B cell (primary cell): Measurements from ENCODE around the gene WBP1L. TPM values are rescaled to one million over a fixed set of nuclear protein-coding genes. Genes with fewer than 3 reads are reported as not detected.

Experiments used
- ATAC-seq: fragments of 200-7000 bp; cut with Tn5 transposase; one replicate; pipeline ENCODE4 v1.10.0; 2021; ENCODE audit warnings: low read depth, mild to moderate bottlenecking, moderate number of reproducible peaks, moderate library complexity
- CTCF ChIA-PET: fragments of 350-600 bp; sonication (Branson Sonifier 250); formaldehyde crosslinking; loops from one replicate; lab custom pipeline; 2021; ENCODE audit warnings: antibody characterized with exemption, inconsistent platforms; lab: Charles Lee
- POLR2A ChIA-PET: fragments of 350-600 bp; sonication (Branson Sonifier 250); formaldehyde crosslinking; loops from one replicate; lab custom pipeline; 2021; ENCODE audit warnings: antibody characterized with exemption; lab: Charles Lee
- DNase-seq: peaks from one replicate; pipeline ENCODE4 v3.0.0; 2013
- H2AFZ ChIP-seq: 2 replicates; pipeline ENCODE4 v1.6.1; 2012; ENCODE audit warnings: mild to moderate bottlenecking, low read depth, low read length; ENCODE audit not compliant: insufficient read depth, poor library complexity, severe bottlenecking
- H3K27ac ChIP-seq, 2 donors: 1 replicate in 1 of 2; 2 replicates in 1 of 2; pipeline ENCODE4 v1.5.1; 2012 to 2013; ENCODE audit warnings: low read length in 2 of 2, mild to moderate bottlenecking in 2 of 2, moderate library complexity in 1 of 2
- H3K27me3 ChIP-seq, 4 experiments: fragments of 200-600 bp in 1 of 4; sonication (generic) in 1 of 4; replicated peaks in 1 of 4; 1 replicate in 2 of 4; 2 replicates in 2 of 4; pipeline versions ENCODE4 v1.6.1 to v1.7.0; 2013 to 2016; ENCODE audit warnings: low read length in 3 of 4, mild to moderate bottlenecking in 2 of 4, mixed read lengths in 1 of 4, moderate library complexity in 1 of 4; ENCODE audit not compliant: insufficient read depth in 4 of 4, control insufficient read depth in 3 of 4; ENCODE audit errors: control extremely low read depth in 1 of 4
- H3K36me3 ChIP-seq, 2 experiments: replicated peaks in 1 of 2; 1 replicate in 1 of 2; 2 replicates in 1 of 2; pipeline versions ENCODE4 v1.6.1 to v1.7.1; 2013; ENCODE audit warnings: low read length in 1 of 2; ENCODE audit not compliant: insufficient read depth in 2 of 2, control insufficient read depth in 1 of 2; ENCODE audit errors: control extremely low read depth in 1 of 2, extremely low read depth in 1 of 2
- H3K4me1 ChIP-seq, 2 donors: fragments of 200-600 bp in 1 of 2; sonication (generic) in 1 of 2; 1 replicate in 1 of 2; 2 replicates in 1 of 2; pipeline versions ENCODE4 v1.5.1 to v1.6.1; 2013 to 2017; ENCODE audit warnings: low read length in 2 of 2; ENCODE audit not compliant: control insufficient read depth in 2 of 2, insufficient read depth in 2 of 2
- H3K4me2 ChIP-seq: replicated peaks from 2 replicates; pipeline ENCODE3; 2012; ENCODE audit warnings: mild to moderate bottlenecking, low read depth, low read length; ENCODE audit not compliant: poor library complexity, severe bottlenecking
- H3K4me3 ChIP-seq, 5 experiments: fragments of 200-600 bp in 1 of 5; sonication (generic) in 1 of 5; 1 replicate in 3 of 5; 2 replicates in 2 of 5; pipeline versions ENCODE4 v1.5.1 to v1.7.0; 2011 to 2016; ENCODE audit warnings: low read length in 4 of 5, mild to moderate bottlenecking in 4 of 5, low read depth in 2 of 5, control low read depth in 1 of 5, moderate library complexity in 1 of 5; ENCODE audit not compliant: insufficient read depth in 1 of 5; ENCODE audit errors: control extremely low read depth in 1 of 5, extremely low read depth in 1 of 5
- H3K79me2 ChIP-seq: fragments of 200-600 bp; sonication (generic); one replicate; pipeline ENCODE4 v1.6.0; 2016; ENCODE audit warnings: low read length; ENCODE audit not compliant: control insufficient read depth, insufficient read depth
- H3K9ac ChIP-seq: fragments of 200-600 bp; sonication (generic); 2 replicates; pipeline ENCODE4 v1.6.1; 2017; ENCODE audit warnings: mild to moderate bottlenecking, low read length, moderate library complexity
- H3K9me3 ChIP-seq, 3 donors: one replicate each; pipeline versions ENCODE4 v1.6.1 to v1.7.1; 2013; ENCODE audit warnings: low read length in 2 of 3; ENCODE audit not compliant: control insufficient read depth in 2 of 3, insufficient read depth in 1 of 3; ENCODE audit errors: control extremely low read depth in 1 of 3
- H4K20me1 ChIP-seq: 2 replicates; pipeline ENCODE4 v1.6.0; 2012; ENCODE audit warnings: mild to moderate bottlenecking, low read length; ENCODE audit not compliant: insufficient read depth, control insufficient read depth, poor library complexity, severe bottlenecking
- H3K27ac Mint-ChIP-seq: one replicate; pipeline ENCODE4 v1.8.0; 2021; ENCODE audit warnings: mixed read lengths
- H3K27me3 Mint-ChIP-seq: one replicate; pipeline ENCODE4 v1.8.0; 2021; ENCODE audit warnings: mixed read lengths
- H3K4me1 Mint-ChIP-seq: one replicate; pipeline ENCODE4 v1.8.0; 2021; ENCODE audit warnings: mixed read lengths
- H3K4me3 Mint-ChIP-seq: one replicate; pipeline ENCODE4 v1.8.0; 2021; ENCODE audit warnings: mixed read lengths
- H3K9me3 Mint-ChIP-seq: one replicate; pipeline ENCODE4 v1.8.0; 2022; ENCODE audit warnings: mixed read lengths; ENCODE audit not compliant: insufficient read depth
- CTCF ChIP-seq: fragments of 200-600 bp; IDR thresholded peaks from one replicate; pipeline ENCODE4 v1.8.0; 2022; ENCODE audit warnings: antibody characterized with exemption, mild to moderate bottlenecking
- EZH2 ChIP-seq: IDR thresholded peaks from 2 replicates; pipeline ENCODE4 v1.6.1; 2012; ENCODE audit warnings: borderline replicate concordance, low read depth, mild to moderate bottlenecking, moderate library complexity, low read length; ENCODE audit not compliant: insufficient read depth, poor library complexity, severe bottlenecking
- WGBS: methylation state at CpG from one replicate; pipeline ENCODE4 v1.1.5; 2013; ENCODE audit warnings: missing lambda C conversion rate; ENCODE audit not compliant: insufficient coverage; 5-methylcytosine and 5-hydroxymethylcytosine counted together
- intact Hi-C: fragments of 100-400 bp; cut with micrococcal nuclease; formaldehyde crosslinking; loops from one replicate; pipeline ENCODE4 v1.10.0; 2022
- polyA plus RNA-seq: library from polyadenylated mRNA; depleted of rRNA; stranded (reverse); fragments of >200 nt; gene quantifications from 2 replicates; pipeline ENCODE4 v1.2.3, GENCODE V29; 2012
- total RNA-seq, 2 donors: library from RNA; stranded (reverse); fragments of 120-200 nt in 1 of 2; gene quantifications; 1 replicate in 1 of 2; 2 replicates in 1 of 2; pipeline versions ENCODE4 v1.2.3 to v1.2.4, GENCODE V29; 2013 to 2022

WBP1L gene
- total and polyA plus RNA-seq, 2 donors (not counting 1 experiment from before 2014, with no cell fraction given), result 14.3 to 43.2 TPM

- Histone ChIP-seq H3K36me3 (no peaks in the 10 kb centered on the region), H2AFZ (no peak overlapping the region), H3K4me1 (no peaks in the 10 kb centered on the region), H3K9ac (no peak overlapping the region), H3K4me2 (no peak overlapping the region), H3K9me3 (no peaks in the 10 kb centered on the region), H3K27ac (no peak overlapping the region), H3K4me3 (no peak overlapping the region), H3K27me3 (no peaks in the 10 kb centered on the region), H4K20me1 (no peaks in the 10 kb centered on the region), H3K79me2 (no peaks in the 10 kb centered on the region)
- Mint-ChIP-seq H3K27me3 (no peaks in the 10 kb centered on the region), H3K4me1 (no peaks in the 10 kb centered on the region), H3K27ac (no peak overlapping the region), H3K9me3 (no peaks in the 10 kb centered on the region), H3K4me3 (no peak overlapping the region)
- intact Hi-C loops, result no loop called here
- DNase-seq (no peak), ATAC-seq (no peak)
- WGBS, result 98% methylated on average over 7 of the region's 9 CpGs
- TF ChIP-seq EZH2, result no peak
- POLR2A ChIA-PET, result no interaction called here
- CTCF ChIA-PET, result interaction anchor here (0.6 kb wide), 1 partner anchor 91 kb away, joined by 3 read pairs; no protein-coding TSS in a partner anchor
Measured at GRCh38 chr10:102826148-102826796, 82.5 kb downstream of the WBP1L start.

- H3K9me3 ChIP-seq, result no peaks in the 10 kb centered on the region
- no peak for ATAC-seq
- no peak overlapping the region for H2AFZ ChIP-seq
- H3K4me1 ChIP-seq, result no peaks in the 10 kb centered on the region
- no peak for DNase-seq
- Mint-ChIP-seq H3K9me3 (no peaks in the 10 kb centered on the region), H3K27ac (no peak overlapping the region), H3K27me3 (no peaks in the 10 kb centered on the region), H3K4me1 (no peaks in the 10 kb centered on the region), H3K4me3 (no peak overlapping the region)
- POLR2A ChIA-PET, result no interaction called here
- no peak overlapping the region for H3K4me3 ChIP-seq
- WGBS, result 75% methylated on average over 2 of the region's 5 CpGs
- H3K4me2 ChIP-seq, result no peak overlapping the region
- TF ChIP-seq EZH2, result no peak
- TF ChIP-seq CTCF, result no peak
- no peak overlapping the region for H3K9ac ChIP-seq
- H3K79me2 ChIP-seq, result no peaks in the 10 kb centered on the region
- intact Hi-C loops, result no loop called here
- no peaks in the 10 kb centered on the region for H3K36me3 ChIP-seq
- H3K27me3 ChIP-seq, result no peaks in the 10 kb centered on the region
- CTCF ChIA-PET, result interaction anchor here (0.6 to 1.1 kb wide), 2 partner anchors 9 to 87 kb away, joined by 4 to 8 read pairs; partner anchors contain the start of gene CYP17A1
- H4K20me1 ChIP-seq, result no peaks in the 10 kb centered on the region
- H3K27ac ChIP-seq, result no peak overlapping the region
Measured at GRCh38 chr10:102827597-102827975, 83.8 kb downstream of the WBP1L start.
